NOMO-1 treated with DMSO at 0.1 percent for 48 hours (cell line): ENCODE results near the gene NTMT2.
"Not testable (repeated sequence)": the region's sequence is repeated elsewhere in the genome, so short reads cannot be mapped to it uniquely, and the experiment has no call there.

Experiments used
- DNase-seq: peaks from one replicate; lab custom pipeline; 2025; ENCODE audit not compliant: unreplicated experiment; lab: John Stamatoyannopoulos, UW

NTMT2 gene

DNA sequence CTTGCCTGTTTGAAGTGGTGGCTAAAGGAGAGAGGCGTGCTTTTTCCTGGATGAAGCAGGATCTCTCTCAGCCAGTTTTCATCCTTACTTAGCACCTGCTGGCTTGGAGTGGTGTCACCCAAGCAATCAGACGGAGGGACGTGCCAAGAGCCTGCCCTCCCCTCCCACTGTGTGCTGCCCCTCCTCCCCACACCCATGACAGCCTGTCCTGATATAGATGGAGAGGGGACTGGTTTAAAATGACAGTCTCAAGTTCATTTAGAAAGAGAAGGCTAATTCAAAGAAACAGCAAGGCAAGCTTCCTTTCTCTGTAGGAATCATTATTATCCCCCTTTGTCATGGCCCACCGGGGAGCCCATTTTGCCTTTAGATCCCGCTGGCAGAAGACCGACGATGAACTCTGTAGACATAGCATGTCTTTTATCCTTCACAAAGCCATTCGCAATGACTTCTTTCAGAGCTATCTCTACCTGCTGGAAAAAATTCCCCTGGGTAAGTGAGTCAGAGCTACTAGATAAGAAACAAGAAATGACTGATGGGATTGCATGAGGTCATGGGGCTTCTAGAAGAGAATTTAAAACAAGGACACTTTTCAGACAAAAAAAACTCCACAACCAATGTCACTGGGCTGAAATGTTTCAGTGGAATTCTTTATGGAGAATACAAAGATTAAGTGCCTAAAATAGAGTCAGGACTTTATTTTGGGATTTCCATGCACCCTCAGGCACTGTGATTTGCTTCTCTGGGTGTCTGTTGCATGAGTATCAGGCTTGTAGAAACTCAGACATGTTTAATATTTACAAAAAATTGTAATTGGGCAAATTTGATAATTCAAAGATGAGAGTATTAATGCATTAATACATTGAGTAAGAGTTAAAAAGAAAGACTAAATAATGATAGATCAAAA lies at the start of gene NTMT2:
Gene NTMT2 (plus strand): TSS at position 190 of the 907 bp plus-strand sequence. CDS start 149 bp downstream, at position 339.
- no peak for DNase-seq

GRCh38 chr1:170095976-170096748 lies 49.6 kb upstream of the NTMT2 start:
- no peak for DNase-seq

DNA sequence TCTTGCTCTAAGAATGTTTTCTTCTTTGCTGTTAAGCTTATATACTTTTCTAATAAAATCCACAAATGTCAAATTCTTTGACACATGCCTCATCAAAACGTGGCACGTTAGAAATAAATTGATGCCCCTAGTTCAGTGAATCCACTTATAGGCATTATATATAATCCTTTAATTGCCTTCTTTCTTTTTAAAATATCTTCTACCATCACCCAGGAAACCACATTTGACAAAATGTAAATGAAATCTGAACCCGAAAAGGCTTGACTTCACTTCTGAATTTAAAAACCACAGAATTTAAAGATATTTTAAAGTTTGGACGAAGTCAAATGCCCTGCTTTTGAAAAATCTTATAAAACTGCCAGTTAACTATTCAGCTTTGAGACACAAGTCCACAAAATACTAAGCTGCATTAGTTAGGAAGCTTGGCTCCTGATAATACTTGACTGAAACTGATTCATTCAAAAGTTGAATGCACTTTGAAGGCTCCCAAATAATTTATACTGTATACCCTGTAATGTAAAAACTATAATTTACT lies 48.9 kb upstream of the NTMT2 start:
- DNase-seq = no peak

DNA sequence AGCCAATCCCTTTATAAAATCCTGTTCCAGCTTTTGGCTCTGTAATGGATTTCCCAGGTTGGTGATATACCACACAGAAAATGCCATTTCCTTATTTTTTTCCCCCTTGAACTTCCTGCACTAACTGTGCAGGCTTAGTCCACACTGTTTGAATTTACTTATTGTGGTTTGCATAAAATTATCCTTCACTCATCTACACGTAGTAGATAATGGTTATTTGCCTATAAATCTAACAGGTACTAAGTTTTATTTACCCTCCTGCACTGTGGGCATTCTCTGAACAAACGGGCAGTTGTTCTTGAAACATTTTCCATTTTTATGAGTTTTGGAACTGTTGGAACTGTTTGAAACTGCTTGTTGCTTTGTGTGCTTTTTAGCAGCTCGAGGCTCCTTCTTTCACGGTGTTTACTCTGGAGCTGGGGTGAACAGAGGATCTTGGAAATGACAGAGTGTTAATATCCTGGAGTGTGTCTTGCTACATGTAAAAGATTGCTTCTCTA lies 48.3 kb upstream of the NTMT2 start:
- DNase-seq = no peak

- not testable (repeated sequence) for DNase-seq
Measured at GRCh38 chr1:170113140-170113539, 32.6 kb upstream of the NTMT2 start.

DNA sequence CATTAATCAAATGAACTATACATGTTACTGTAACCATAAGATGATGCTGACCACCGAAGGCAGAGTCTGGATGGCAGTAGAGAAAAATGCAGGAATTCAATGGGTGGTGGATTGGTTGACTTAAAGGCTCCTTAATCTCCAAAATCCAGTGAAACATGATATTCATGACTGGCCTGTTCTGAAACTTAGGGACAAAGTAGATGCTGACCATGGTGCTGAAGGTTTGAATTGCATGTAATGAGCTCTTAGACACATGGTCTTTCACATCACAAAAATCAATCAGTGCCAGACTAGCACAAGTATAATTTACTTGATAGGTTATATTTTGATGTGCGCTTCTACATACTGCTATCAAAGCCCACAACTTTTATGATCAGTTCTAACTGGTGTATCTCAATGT lies 30.9 kb upstream of the NTMT2 start:
- DNase-seq = no peak

DNA sequence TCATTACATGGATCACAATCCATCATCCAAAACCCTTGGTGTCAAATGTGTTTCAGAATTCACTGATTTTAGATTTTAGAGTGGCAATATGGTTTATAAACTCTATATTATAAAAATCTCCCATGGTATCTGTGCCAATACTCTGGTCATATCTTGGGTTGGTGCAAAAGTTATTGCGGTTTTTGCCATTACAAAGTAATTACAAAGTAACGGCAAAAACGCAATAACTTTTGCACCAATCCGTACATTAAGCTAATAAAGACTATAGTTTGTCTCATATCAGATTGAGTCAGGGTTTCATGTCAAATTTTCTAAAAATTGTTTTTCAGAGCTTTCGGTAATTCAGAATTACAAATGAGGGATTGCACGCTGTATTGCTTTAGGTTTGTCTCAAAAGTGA lies 23.4 kb upstream of the NTMT2 start:
- DNase-seq = no peak

GRCh38 chr1:170125269-170125668 lies 20.5 kb upstream of the NTMT2 start:
- no peak for DNase-seq

- DNase-seq = no peak
Measured at GRCh38 chr1:170126696-170127095, 19.1 kb upstream of the NTMT2 start.

DNA sequence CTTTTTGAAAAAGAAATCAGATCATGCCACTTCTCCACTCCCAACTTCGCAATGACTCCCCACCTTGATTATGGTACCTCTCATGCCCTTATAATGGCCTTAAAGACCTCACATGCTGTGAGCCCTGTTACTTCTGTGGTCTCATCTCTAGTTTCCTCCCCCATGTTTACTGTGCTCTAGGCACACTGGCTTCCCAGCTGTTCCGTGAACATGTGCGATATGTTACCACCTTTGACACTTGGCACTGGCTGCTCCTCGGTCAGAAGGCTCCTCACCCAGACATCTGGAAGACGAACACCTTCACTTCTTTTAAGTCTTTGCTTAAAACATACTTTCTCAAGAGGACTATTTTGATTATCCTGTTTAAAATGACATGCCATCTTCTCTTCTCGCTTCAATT lies 14.3 kb upstream of the NTMT2 start:
- DNase-seq = no peak

- DNase-seq = no peak
Measured at GRCh38 chr1:170131984-170132383, 13.8 kb upstream of the NTMT2 start.

- no peak for DNase-seq
Measured at GRCh38 chr1:170133766-170134495, 11.8 kb upstream of the NTMT2 start.

GRCh38 chr1:170134521-170134920 lies 11.2 kb upstream of the NTMT2 start:
- no peak for DNase-seq

DNA sequence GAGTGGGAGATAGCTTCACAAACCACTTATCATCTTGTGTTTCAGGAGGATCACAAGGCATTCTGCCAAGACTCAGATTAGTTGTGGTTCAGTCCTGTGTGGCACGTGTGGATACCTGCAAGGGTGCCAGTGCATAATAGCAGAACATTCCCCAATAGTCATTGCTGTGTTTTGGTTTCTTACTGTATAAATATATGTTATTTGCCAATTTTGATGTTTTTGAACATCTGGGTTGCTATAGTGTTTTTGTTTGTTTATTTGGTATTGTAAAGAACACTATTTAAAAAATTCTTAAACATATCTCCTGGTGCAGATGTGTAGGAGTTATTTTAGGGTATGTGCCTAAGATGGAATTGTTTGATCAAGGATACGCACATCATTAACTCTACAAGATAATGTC lies 5.4 kb upstream of the NTMT2 start:
- no peak for DNase-seq

GRCh38 chr1:170145061-170145460 lies 698 bp upstream of the NTMT2 start:
- no peak for DNase-seq

GRCh38 chr1:170146720-170147263 lies 1.0 kb downstream of the NTMT2 start:
- DNase-seq = no peak

DNA sequence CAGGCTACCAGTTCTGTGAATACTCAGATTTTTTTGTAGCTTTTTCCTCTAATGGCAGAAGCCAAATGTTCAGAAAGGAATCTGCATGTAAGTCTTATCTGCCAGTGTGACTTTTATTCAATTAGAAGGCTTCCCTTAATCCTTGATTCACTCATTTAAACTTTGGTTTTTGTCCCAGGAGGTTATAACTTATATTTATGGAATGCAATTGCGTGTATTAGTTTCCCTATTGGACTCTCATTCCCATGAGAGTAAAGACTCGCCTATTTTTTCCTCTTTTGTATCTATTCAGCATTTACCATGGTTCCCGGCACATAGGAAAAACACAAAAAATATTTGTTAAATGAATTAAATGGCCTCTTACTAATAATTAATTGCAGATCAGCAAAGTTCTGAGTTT lies 3.5 kb downstream of the NTMT2 start:
- no peak for DNase-seq

- no peak for DNase-seq
Measured at GRCh38 chr1:170150016-170150415, 4.3 kb downstream of the NTMT2 start.

- DNase-seq = no peak
Measured at GRCh38 chr1:170150921-170151320, 5.2 kb downstream of the NTMT2 start.

GRCh38 chr1:170153417-170153816 lies 7.7 kb downstream of the NTMT2 start:
- DNase-seq = no peak

- no peak for DNase-seq
Measured at GRCh38 chr1:170155055-170155454, 9.3 kb downstream of the NTMT2 start.
